AG10803 (cell line): ENCODE measurements around the gene TRAPPC4.
A peak's percentile ranks its signal among the peaks of the same experiment; 100 is the strongest.
"Not testable (repeated sequence)": the region's sequence is repeated elsewhere in the genome, so short reads cannot be mapped to it uniquely, and the experiment has no call there.

ENCODE experiments used
- DNase-seq: peaks from one replicate; pipeline ENCODE4 v3.0.0; 2010; ENCODE audit warnings: low read depth
- H3K4me3 ChIP-seq: 2 replicates; pipeline ENCODE4 v1.5.1; 2011; ENCODE audit warnings: mild to moderate bottlenecking, low read length, control low read depth
- TF ChIP-seq, protein P1 (sequence below): conservative IDR thresholded peaks from 2 replicates; pipeline ENCODE4 v1.5.1; 2011; ENCODE audit warnings: mild to moderate bottlenecking, low read length, control low read depth, inconsistent platforms

TRAPPC4 gene, protein sequence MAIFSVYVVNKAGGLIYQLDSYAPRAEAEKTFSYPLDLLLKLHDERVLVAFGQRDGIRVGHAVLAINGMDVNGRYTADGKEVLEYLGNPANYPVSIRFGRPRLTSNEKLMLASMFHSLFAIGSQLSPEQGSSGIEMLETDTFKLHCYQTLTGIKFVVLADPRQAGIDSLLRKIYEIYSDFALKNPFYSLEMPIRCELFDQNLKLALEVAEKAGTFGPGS

DNA sequence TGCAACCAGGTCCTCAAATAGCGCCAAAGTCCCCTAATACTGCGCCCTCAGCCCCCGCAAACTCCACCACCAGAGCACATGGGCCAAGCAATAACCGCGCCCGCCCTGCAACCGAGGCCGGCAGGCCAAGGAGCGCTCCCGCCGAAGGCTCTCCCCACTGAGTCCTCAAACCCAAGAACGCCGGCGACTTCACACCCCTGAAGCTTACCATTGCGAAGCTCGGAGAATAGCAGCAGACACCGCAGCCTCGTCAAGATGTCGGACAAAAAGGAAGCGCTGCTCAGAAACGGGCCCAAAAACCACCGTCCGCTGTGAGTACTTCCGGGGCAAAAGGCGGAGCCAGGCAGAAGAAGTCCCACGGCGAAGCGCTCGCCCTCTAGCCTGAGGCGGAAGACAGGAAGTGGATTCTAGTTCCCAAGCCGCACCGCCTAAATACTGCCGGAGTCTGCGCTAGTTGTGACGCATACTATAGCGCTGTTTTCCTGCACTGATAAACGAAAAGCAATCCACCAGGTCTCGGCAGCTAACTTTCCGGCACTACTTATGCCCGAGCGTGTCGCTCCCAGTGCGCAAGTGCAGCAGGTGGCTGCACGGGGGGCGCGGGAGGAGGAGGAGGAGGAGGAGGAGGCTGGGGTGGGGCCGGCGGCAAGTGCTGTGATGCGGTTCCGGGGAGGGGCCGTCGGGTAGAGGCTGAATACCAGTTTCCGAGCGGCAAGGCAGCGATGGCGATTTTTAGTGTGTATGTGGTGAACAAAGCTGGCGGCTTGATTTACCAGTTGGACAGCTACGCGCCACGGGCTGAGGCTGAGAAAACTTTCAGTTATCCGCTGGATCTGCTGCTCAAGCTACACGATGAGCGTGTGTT lies at the start of gene TRAPPC4, which contains the start of gene RPS25:
TRAPPC4 (plus strand) TSS at position 693 of the 865 bp plus-strand sequence; CDS start at position 723, 30 bp downstream.
RPS25 (minus strand) TSS at position 270 of the 865 bp plus-strand sequence; CDS start at position 211, 59 bp downstream.
- H3K4me3 ChIP-seq: peak within 1 kb of the TSS; percentile 100
- TF ChIP-seq, protein P1, sequence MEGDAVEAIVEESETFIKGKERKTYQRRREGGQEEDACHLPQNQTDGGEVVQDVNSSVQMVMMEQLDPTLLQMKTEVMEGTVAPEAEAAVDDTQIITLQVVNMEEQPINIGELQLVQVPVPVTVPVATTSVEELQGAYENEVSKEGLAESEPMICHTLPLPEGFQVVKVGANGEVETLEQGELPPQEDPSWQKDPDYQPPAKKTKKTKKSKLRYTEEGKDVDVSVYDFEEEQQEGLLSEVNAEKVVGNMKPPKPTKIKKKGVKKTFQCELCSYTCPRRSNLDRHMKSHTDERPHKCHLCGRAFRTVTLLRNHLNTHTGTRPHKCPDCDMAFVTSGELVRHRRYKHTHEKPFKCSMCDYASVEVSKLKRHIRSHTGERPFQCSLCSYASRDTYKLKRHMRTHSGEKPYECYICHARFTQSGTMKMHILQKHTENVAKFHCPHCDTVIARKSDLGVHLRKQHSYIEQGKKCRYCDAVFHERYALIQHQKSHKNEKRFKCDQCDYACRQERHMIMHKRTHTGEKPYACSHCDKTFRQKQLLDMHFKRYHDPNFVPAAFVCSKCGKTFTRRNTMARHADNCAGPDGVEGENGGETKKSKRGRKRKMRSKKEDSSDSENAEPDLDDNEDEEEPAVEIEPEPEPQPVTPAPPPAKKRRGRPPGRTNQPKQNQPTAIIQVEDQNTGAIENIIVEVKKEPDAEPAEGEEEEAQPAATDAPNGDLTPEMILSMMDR: no peak

DNA sequence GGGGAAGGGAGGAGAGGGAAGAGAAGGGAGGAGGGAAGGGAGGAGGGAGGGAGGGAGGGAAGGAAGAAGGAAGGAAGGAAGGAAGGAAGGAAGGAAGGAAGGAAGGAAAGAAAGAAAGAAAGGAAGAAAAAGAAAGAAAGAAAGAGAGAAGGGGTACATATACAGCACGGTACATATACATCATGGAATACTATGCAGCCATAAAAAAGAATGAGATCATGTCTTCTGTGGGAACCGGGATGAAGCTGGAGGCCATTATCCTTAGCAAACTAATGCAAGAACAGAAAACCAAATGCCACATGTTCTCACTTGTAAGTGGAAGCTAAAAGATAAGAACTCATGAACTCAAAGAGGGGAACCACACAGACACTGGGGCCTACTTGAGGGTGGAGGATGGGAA lies 49.1 kb upstream of the TRAPPC4 start:
- not testable (repeated sequence) for DNase-seq, H3K4me3 ChIP-seq

More for the DNA sequence above, at the start of gene TRAPPC4, which contains the start of gene RPS25:
- DNase-seq: peak; percentile 95

DNA sequence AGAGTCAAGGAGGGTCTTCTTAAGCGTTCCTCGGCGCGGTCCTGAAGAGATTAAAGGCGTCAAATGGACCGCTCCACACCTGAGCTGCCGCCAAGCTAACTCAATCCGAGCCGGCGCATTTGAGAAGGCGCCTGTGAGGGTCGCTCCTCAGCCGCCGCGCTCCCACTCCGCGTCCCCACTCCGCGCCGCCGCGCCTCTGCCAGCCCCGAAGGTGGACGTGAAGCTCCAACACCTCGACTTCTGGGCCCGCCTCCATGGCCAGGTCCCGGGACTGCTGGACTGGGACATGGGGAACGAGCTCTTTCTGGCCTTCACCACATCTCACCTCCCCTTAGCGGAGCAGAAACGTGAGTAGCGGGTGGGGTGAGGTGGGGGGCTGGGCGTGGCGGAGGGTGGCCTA lies 46.9 kb upstream of the TRAPPC4 start, which contains the start of gene FOXR1:
FOXR1 (plus strand) TSS at position 116 of the 400 bp plus-strand sequence; CDS start at position 287, 171 bp downstream.
- no peak within 1 kb of the TSS for H3K4me3 ChIP-seq
- no peak for DNase-seq
- TF ChIP-seq, protein P1: no peak

DNA sequence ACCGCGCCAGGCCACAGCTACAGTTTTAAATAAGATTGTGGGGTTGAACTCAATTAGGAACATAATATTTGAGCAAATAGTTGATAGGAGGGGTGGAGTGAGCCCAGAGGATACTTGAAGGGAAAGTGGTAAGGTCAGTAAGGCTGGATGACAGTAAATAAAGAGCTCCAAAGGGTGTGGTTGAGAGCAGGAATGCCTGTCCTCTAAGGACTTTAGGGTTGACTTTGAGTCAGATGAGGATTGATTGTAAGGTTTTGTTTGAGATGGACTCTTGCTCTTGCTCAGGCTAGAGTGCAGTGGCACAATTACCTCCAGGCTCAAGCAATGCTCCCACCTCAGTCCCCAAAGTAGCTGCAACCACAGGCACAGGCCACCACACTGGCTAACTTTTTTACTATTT lies 44.6 kb upstream of the TRAPPC4 start:
- H3K4me3 ChIP-seq: no peak overlapping the region
- TF ChIP-seq, protein P1: no peak
- DNase-seq: no peak

DNA sequence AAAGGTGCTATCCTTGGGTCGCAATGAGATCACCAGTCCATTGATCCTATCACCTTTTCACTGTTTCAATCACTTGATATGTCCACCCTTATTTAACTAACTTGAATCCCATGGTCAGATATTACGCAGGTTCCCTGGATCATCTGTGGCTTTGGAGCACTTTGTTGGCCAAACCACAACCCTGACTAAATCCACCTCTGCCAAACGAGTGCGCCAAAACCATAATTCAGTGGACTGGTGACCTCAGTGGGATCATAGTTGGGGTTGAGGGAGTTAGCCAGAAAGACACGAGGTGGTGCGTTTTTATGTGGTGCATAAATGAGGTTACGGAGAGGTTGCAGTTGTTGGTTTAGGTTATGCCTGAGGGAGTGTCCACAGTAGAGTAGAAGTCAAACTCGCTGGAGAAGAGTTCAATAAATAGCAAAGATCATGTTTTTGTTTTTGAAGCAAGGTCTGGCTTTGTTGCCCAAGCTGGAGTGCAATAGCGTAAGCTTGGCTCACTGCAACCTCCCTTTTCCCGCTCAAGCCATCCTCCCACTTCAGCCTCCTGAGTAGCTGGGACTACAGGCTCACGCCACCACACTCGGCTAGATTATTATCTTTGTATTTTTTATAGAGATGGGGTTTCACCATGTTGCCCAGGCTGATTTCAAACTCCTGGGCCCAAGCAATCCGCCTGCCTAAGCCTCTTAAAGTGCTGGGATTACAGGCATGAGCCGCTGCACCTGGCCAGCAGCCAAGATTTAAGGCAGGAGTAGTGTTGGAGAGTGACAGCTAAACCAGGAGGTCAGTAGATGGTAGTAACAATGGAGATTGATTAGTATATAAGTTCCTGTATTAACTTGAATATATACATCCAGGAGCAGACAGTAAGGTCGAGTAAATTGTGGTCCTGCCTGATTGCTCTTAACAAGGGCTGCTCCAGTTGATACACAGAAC lies 42.5 kb upstream of the TRAPPC4 start:
- TF ChIP-seq, protein P1: no peak
- DNase-seq: peak; percentile 48
- H3K4me3 ChIP-seq: no peak overlapping the region

DNA sequence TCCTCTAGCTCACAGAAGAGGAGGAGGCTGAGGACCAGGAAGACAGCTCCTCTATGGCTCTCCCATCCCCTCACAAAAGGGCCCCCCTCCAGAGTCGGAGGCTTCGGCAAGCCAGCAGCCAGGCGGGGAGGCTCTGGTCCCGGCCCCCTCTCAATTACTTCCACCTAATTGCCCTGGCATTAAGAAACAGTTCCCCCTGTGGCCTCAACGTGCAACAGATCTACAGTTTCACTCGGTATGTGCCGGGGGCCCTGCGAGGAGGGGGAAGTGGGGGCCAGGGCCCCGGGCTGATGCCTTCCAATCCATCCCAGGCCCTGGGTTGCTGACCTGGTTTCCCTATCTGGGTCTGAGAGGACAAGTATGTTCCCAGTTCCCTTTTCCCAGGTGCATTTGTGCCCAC lies 39.1 kb upstream of the TRAPPC4 start:
- TF ChIP-seq, protein P1: no peak
- no peak for DNase-seq
- H3K4me3 ChIP-seq: no peak overlapping the region
